ENCODE results near the gene RAB32. TPM values are rescaled to one million over a fixed set of nuclear protein-coding genes. Genes with fewer than 3 reads are reported as not detected.

Gene RAB32
- total RNA-seq, 4 donors from 2014 or later = 0.34 to 18.3 (median 5.5) TPM

DNA sequence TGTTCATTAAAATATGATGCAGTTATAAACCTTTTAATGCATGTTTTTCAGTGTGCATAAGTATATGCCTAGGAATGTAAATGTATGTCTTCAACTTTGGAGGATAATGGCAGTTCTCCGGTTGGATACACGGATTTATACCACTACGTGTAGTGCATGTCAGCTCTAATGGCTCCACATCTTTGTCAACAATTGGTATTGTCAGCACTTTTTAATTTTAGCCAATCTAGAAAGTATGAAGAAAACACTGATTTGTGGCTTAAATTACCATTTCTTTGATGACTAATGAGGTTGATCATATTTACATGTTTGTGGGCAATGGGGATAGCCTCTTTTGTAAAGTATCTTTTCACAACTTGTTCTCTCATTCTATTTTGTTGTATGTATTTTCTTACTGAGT lies 10.9 kb upstream of the RAB32 start:
- no peaks in the 10 kb centered on the region for H3K36me3 ChIP-seq
- no peaks in the 10 kb centered on the region for H3K9me3 ChIP-seq
- no peak for DNase-seq
- no peaks in the 10 kb centered on the region for H3K27me3 ChIP-seq
- TF ChIP-seq POLR2A (IDR thresholded peaks at IDR 0.05) = no peak
- TF ChIP-seq, protein P1, sequence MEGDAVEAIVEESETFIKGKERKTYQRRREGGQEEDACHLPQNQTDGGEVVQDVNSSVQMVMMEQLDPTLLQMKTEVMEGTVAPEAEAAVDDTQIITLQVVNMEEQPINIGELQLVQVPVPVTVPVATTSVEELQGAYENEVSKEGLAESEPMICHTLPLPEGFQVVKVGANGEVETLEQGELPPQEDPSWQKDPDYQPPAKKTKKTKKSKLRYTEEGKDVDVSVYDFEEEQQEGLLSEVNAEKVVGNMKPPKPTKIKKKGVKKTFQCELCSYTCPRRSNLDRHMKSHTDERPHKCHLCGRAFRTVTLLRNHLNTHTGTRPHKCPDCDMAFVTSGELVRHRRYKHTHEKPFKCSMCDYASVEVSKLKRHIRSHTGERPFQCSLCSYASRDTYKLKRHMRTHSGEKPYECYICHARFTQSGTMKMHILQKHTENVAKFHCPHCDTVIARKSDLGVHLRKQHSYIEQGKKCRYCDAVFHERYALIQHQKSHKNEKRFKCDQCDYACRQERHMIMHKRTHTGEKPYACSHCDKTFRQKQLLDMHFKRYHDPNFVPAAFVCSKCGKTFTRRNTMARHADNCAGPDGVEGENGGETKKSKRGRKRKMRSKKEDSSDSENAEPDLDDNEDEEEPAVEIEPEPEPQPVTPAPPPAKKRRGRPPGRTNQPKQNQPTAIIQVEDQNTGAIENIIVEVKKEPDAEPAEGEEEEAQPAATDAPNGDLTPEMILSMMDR (IDR thresholded peaks at IDR 0.05) = no peak
- no peaks in the 10 kb centered on the region for H3K4me1 ChIP-seq
- intact Hi-C loops (cut with DNase I) = no loop called here
- no peak overlapping the region for H3K4me3 ChIP-seq
- H3K27ac ChIP-seq = no peak overlapping the region
- WGBS, 2 donors = 93 to 100% methylated on average over 3 of the region's 3 CpGs

GRCh38 chr6:146542881-146543210 lies 787 bp upstream of the RAB32 start:
- Histone ChIP-seq H3K27me3 (peaks cover 0 to 22% (median 0%) of the 10 kb centered on the region in 4 donors), H3K9me3 (no peaks in the 10 kb centered on the region), H3K36me3 (no peaks in the 10 kb centered on the region), H3K4me1 (peaks cover 13 to 46% (median 16%) of the 10 kb centered on the region in 3 donors), H3K4me3 (peak overlapping the region; percentile 46 to 81 (median 60)), H3K27ac (peak overlapping the region; percentile 82 to 98 (median 90))
- no peak for TF ChIP-seq POLR2A (IDR thresholded peaks at IDR 0.05)
- TF ChIP-seq, protein P1 (IDR thresholded peaks at IDR 0.05) = no peak
- intact Hi-C loops (cut with DNase I) = loop anchor here (10.0 kb wide), 1 partner anchor 152 kb away; no protein-coding TSS in a partner anchor
- DNase-seq = no peak
- 58 to 64% methylated on average over 9 of the region's 9 CpGs for WGBS, 2 donors

DNA sequence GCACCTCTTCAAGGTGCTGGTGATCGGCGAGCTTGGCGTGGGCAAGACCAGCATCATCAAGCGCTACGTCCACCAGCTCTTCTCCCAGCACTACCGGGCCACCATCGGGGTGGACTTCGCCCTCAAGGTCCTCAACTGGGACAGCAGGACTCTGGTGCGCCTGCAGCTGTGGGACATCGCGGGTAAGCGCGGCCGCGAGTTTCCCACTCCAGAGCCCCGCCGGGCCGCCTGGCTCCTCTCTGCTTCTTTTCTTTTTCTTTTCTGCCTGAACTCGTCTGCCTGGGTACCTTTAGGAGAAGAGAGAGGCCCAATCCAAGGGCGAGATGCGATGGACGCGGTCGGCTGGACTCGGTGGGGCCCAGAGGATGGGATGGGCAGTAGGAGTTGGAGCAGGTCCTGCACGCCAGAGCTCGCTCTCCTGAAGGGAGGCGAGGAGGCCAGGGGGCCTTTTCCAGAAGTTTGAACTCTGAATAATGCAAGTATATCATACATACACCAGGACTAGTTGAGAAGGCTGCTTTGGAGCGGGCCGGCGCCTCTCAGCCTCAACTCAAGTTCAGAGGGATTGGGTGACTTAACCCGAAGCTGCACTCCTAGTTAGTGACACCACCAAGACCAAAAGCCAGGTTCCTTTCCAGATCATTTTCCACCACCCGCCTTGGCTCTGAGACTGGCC lies 445 bp downstream of the RAB32 start:
- DNase-seq = no peak
- H3K27ac ChIP-seq = peak overlapping the region; percentile 82 to 98 (median 92)
- peak overlapping the region; percentile 46 to 81 (median 60) for H3K4me3 ChIP-seq
- peaks cover 13 to 46% (median 16%) of the 10 kb centered on the region in 3 donors for H3K4me1 ChIP-seq
- H3K36me3 ChIP-seq = no peaks in the 10 kb centered on the region
- H3K9me3 ChIP-seq = no peaks in the 10 kb centered on the region
- WGBS, 2 donors = 1 to 33% methylated on average over 1 to 16 of the region's 33 CpGs
- TF ChIP-seq POLR2A (IDR thresholded peaks at IDR 0.05) = no peak
- TF ChIP-seq, protein P1 (IDR thresholded peaks at IDR 0.05) = no peak
- intact Hi-C loops (cut with DNase I) = loop anchor here (10.0 kb wide), 1 partner anchor 151 kb away; no protein-coding TSS in a partner anchor
- H3K27me3 ChIP-seq = peaks cover 0 to 29% (median 0%) of the 10 kb centered on the region in 4 donors

DNA sequence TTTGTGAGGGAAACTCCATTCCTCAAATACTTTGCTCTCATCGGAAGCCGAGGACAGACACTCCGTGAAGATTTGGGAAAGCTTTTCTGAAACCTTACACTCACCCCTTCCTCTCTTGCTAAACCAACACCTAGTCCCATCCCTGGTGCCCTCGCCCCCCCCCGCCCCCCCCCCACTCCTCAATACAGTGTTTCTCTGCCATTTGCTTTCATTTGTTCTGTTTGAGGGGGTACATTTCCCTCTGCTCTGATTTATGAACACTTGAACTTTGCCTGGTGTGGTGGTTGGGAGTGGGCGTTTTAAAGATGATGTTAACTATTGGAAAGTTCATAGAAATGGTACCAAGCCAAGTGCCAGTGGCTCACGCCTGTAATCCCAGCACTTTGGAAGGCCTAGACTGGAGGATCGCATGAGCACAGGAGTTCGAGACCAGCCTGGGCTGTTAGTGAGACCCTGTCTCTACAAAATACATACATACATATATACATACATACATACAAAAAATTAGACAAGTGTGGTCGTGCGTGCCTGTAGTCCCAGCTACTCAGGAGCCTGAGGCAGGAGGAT lies 1.1 kb downstream of the RAB32 start:
- Histone ChIP-seq H3K4me3 (peak overlapping the region; percentile 46 to 81 (median 60)), H3K4me1 (peaks cover 13 to 46% (median 16%) of the 10 kb centered on the region in 3 donors), H3K27me3 (peaks cover 0 to 29% (median 0%) of the 10 kb centered on the region in 4 donors), H3K9me3 (no peaks in the 10 kb centered on the region), H3K36me3 (peaks cover 0 to 5% (median 0%) of the 10 kb centered on the region in 3 donors), H3K27ac (peak overlapping the region; percentile 82 to 98 (median 92))
- intact Hi-C loops (cut with DNase I) = loop anchor here (10.0 kb wide), 1 partner anchor 150 kb away; no protein-coding TSS in a partner anchor
- 34 to 40% methylated on average over 6 of the region's 11 CpGs for WGBS, 2 donors
- DNase-seq = no peak
- no peak for TF ChIP-seq POLR2A (IDR thresholded peaks at IDR 0.05)
- TF ChIP-seq, protein P1 (IDR thresholded peaks at IDR 0.05) = no peak

- intact Hi-C loops (cut with DNase I) = loop anchor here (10.0 kb wide), 1 partner anchor 149 kb away; no protein-coding TSS in a partner anchor
- WGBS, 2 donors = 21 to 48% methylated on average over 5 of the region's 5 CpGs
- peaks cover 0 to 29% (median 0%) of the 10 kb centered on the region in 4 donors for H3K27me3 ChIP-seq
- H3K36me3 ChIP-seq = peaks cover 0 to 6% (median 0%) of the 10 kb centered on the region in 3 donors
- peak in 1 of 4 donors; percentile 10 for TF ChIP-seq POLR2A (IDR thresholded peaks at IDR 0.05)
- TF ChIP-seq, protein P1 (IDR thresholded peaks at IDR 0.05) = no peak
- H3K4me3 ChIP-seq = peak overlapping the region in 3 of 4 donors; percentile 52 to 81 (median 68)
- H3K9me3 ChIP-seq = no peaks in the 10 kb centered on the region
- H3K4me1 ChIP-seq = peaks cover 13 to 46% (median 16%) of the 10 kb centered on the region in 3 donors
- H3K27ac ChIP-seq = peak overlapping the region; percentile 82 to 98 (median 92)
- no peak for DNase-seq
Observed at GRCh38 chr6:146545581-146545980, 1.9 kb downstream of the RAB32 start.
